GM12875 (cell line): ENCODE data around the gene RNU2-63P.
"Not testable (repeated sequence)": the region's sequence is repeated elsewhere in the genome, so short reads cannot be mapped to it uniquely, and the experiment has no call there.

Experiments
- H3K4me3 ChIP-seq: one replicate; pipeline ENCODE4 v1.5.1; 2011; ENCODE audit warnings: low read depth, low read length, control low read depth
- TF ChIP-seq, protein P1 (sequence below): IDR thresholded peaks from 2 replicates; pipeline ENCODE4 v1.5.1; 2011; ENCODE audit warnings: low read depth, mild to moderate bottlenecking, control low read depth, inconsistent platforms, low read length, moderate library complexity, borderline replicate concordance; ENCODE audit not compliant: insufficient read depth

Gene RNU2-63P

DNA sequence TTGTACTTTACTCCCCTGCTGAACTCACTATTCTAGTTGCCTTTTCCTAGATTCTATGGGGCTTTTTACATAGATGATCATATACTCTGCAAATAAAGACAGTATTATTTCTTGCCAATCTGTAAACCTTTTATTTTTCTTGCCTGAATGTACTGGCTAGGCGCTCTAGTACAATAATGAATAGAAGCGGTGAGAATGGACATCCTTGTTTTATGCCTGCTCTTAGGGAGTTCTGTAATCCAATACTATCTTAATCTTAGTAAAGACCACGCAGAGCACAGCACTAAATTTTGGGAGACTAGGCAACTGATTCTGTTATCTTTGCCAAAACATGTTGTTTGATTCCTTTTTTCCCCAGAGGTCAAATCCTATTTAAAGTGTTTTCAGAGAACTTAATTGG lies 32.2 kb upstream of the RNU2-63P start:
- TF ChIP-seq, protein P1, sequence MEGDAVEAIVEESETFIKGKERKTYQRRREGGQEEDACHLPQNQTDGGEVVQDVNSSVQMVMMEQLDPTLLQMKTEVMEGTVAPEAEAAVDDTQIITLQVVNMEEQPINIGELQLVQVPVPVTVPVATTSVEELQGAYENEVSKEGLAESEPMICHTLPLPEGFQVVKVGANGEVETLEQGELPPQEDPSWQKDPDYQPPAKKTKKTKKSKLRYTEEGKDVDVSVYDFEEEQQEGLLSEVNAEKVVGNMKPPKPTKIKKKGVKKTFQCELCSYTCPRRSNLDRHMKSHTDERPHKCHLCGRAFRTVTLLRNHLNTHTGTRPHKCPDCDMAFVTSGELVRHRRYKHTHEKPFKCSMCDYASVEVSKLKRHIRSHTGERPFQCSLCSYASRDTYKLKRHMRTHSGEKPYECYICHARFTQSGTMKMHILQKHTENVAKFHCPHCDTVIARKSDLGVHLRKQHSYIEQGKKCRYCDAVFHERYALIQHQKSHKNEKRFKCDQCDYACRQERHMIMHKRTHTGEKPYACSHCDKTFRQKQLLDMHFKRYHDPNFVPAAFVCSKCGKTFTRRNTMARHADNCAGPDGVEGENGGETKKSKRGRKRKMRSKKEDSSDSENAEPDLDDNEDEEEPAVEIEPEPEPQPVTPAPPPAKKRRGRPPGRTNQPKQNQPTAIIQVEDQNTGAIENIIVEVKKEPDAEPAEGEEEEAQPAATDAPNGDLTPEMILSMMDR, result no peak
- H3K4me3 ChIP-seq, result no peak overlapping the region

DNA sequence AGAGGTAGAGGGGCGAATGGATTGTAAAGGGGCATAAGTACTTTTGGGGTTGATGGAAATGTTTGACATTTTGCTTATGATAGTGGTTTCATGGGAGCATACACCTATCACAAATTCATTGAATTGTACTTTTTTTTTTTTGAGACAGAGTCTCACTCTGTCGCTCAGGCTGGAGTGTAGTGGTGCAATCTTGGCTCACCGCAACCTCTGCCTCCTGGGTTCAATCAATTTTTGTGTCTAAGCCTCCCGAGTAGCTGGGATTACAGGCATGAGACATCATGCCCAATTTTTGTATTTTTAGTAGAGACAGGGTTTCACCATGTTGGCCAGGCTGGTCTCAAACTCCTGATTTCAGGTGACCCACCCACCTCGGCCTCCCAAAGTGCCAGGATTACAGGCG lies 29.2 kb upstream of the RNU2-63P start:
- H3K4me3 ChIP-seq, result not testable (repeated sequence)

DNA sequence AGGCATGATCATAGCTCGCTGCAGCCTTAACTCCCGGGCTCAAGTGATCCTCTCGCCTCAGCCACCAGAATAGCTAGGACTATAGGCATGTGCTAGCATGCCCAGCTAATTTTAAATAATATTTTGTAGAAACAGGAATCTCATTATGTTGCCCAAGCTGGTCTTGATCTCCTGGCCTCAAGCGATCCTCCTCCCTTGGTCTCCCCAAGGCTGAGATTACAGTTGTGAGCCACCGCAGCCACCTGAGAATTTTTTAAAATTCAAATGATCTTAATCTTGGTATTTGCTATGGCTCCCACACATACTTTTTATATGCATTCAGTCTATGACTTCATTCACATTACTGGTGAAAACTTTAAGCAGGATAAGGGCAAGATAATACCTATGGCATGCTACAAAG lies 26.1 kb upstream of the RNU2-63P start:
- no peak overlapping the region for H3K4me3 ChIP-seq
- TF ChIP-seq, protein P1, result no peak

DNA sequence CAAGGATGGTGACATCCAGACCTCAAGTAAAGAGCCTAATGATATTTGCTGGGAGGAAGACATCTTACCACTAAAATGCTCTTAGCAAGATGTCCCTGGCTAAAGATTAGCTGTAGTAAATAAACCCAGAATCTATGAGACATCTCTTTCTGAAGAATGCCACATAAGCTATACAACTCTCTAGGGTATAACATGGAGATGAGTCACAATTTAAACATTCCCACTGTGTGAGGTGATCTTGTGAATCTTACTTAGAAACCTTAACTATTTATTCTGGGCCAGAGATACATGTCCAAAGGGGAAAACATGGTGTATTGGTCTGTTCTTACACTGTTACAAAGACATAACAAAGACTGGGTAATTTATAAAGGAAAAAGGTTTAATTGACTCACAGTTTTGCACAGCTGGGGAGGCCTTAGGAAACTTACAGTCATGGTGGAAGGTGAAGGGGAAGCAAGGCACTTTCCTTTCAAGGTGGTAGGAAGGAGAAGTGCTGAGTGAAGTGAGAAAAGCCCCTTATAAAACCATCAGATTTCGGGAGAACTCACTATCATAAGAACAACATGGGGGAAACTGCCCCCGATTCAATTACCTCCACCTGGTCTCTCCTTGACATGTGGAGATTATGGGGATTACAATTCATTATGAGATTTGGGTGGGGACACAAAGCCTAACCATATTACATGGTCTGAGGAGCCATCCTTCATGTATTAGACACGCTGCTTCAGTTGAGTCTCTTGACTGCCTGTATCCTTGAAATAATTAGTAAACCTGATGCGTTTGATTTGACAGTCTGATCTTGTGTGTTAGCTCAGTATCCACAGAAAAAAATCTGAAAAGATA lies 22.1 kb upstream of the RNU2-63P start:
- no peak overlapping the region for H3K4me3 ChIP-seq
- TF ChIP-seq, protein P1, result no peak

DNA sequence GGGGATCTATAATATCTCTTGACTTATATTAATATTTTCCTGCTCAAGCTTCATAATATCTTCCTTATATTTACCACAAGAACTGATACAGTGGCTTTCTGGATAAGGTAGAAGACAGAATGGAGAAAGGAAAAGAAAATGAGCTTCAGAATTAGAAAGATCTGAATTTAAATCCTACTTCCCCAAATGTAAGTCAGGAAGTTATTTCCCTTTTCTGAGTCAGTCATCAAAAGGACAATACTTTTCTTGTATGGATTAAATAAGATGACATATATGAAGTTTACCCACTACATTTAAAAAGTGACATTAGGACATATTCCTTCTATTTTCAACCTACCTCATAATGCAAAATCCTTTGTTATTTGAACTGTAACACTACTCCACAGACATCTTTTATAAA lies 20.3 kb upstream of the RNU2-63P start:
- no peak overlapping the region for H3K4me3 ChIP-seq
- TF ChIP-seq, protein P1, result no peak

DNA sequence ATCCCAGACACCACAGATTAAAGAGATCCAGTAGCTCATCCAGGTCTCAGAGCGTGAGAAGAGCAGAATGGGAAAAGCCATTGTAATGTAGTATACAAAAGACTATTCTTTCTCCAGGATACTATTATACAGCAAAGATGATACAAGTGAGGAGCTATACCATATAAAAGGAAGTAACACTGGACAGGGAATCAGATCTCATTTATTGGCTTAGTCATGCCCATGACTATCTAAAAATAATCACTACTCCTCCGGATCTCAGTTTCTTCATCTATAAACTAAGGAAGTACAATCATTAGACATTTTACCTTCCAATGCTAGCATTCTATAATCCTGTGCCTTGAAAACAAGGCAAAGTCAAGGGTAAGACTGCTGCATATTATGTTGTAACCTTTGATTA lies 19.8 kb upstream of the RNU2-63P start:
- no peak overlapping the region for H3K4me3 ChIP-seq
- TF ChIP-seq, protein P1, result no peak

DNA sequence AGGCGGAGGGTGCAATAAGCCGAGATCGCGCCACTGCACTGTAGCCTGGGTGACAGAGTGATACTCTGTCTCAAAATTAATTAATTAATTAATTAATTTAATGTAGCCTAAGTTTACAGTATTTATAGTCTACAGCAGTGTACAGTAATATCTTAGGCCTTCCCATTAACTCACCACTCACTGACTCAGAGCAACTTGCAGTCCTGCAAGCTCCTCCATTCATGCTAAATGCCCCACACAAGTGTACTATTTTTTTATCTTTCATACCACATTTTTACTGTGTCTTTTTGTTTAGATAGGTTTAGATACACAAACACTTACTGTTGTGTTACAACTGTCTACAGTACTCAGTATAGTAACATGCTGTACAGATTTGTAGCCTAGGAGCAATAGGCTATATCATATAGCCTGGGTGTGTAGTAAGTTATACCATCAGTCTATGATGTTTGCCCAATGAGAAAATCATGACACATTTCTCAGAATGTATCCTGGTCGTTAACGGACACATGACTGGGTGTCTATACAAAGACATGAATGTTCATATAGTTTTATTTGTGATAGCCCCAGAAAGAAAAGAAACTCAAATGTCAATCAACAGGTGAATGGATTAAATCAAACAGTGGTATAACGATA lies 15.8 kb upstream of the RNU2-63P start:
- TF ChIP-seq, protein P1, result no peak
- no peak overlapping the region for H3K4me3 ChIP-seq
